Measurements from ENCODE around the gene TMEM72.
A peak's percentile ranks its signal among the peaks of the same experiment; 100 is the strongest.

Gene TMEM72

GRCh38 chr10:44878706-44879530 lies 32.2 kb upstream of the TMEM72 start:
- DNase-seq (ENCODE audit: low read depth): peak; percentile 55
- H3K4me3 ChIP-seq (ENCODE audit: low read depth, low read length): peak overlapping the region; percentile 37
- in situ Hi-C loops (cut with HindIII; ENCODE audit: low sequenced_read_pairs): no loop called here
- no peak for TF ChIP-seq CTCF (IDR thresholded peaks at IDR 0.05; ENCODE audit: low read depth, low read length, missing control alignments)

DNA sequence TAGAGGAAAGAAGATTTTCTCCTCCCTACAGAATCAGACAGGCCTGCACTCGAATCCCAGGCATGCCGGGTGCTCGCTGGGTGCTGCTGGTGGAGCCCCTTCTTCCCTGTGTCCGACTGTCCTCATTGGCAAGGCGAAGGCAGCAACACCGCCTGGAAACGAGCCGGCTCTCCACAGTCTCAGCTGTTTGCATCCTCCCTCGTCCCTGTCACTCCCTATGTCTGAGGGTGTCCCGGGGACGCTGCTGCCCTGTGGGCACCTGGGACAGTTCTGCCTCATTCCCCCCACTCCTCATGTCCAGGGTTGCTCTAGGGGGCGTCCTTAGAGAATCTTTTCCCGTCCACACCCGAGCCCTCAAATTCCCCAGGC lies 31.6 kb upstream of the TMEM72 start:
- peak overlapping the region; percentile 37 for H3K4me3 ChIP-seq (ENCODE audit: low read depth, low read length)
- in situ Hi-C loops (cut with HindIII; ENCODE audit: low sequenced_read_pairs): no loop called here
- no peak for DNase-seq (ENCODE audit: low read depth)
- no peak for TF ChIP-seq CTCF (IDR thresholded peaks at IDR 0.05; ENCODE audit: low read depth, low read length, missing control alignments)

DNA sequence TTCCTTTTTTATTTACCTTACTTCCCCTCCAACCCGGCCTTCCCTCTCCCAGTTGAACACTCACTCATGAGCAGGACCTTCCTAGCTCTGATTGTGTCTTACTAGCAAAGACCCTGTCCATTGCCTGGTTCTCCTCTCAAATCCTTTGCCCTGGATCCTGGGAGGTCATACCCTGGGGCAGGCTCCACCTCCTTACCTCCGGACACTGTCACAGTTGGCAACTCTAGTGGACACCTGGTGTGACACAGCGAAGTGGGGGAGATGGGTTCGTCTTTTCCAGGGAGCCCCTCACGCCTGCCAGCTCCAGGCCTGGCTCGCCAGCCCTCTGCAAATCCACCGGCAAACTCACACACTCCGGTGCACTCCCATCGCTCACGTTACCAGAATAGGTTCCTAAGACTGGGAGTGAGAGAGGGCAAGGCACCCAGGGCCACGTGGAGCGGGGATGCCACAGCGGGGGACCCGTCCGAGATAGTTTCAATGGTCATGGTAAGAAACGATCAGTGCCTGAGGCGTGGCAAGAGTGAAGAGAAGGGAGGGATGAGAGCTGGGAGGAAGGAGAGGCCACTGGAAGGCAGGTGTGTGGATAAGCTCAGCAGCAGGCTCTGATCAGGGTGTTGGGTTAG lies 30.9 kb upstream of the TMEM72 start:
- no peak overlapping the region for H3K4me3 ChIP-seq (ENCODE audit: low read depth, low read length)
- no peak for TF ChIP-seq CTCF (IDR thresholded peaks at IDR 0.05; ENCODE audit: low read depth, low read length, missing control alignments)
- DNase-seq (ENCODE audit: low read depth): no peak
- in situ Hi-C loops (cut with HindIII; ENCODE audit: low sequenced_read_pairs): no loop called here

DNA sequence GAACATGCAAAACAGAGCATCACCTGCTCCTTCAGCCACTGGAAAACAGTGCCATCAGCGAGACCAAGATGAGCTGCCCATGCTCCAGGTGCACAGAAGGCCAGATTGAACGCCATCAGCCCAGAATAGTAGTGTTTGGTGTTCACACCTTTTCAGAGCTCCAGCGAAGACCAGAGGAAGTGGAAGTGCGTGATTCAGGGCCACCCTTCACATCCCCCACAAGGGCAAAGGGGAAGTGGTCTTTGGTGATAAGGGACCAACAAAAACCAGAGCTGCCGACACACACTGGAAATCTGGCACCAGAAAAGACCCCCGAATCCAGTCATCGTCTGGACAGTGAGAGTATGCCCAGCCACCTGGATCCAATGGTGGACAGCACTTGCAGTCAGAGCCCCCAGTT lies 29.5 kb upstream of the TMEM72 start:
- no peak overlapping the region for H3K4me3 ChIP-seq (ENCODE audit: low read depth, low read length)
- DNase-seq (ENCODE audit: low read depth): no peak
- TF ChIP-seq CTCF (IDR thresholded peaks at IDR 0.05; ENCODE audit: low read depth, low read length, missing control alignments): no peak
- in situ Hi-C loops (cut with HindIII; ENCODE audit: low sequenced_read_pairs): no loop called here

DNA sequence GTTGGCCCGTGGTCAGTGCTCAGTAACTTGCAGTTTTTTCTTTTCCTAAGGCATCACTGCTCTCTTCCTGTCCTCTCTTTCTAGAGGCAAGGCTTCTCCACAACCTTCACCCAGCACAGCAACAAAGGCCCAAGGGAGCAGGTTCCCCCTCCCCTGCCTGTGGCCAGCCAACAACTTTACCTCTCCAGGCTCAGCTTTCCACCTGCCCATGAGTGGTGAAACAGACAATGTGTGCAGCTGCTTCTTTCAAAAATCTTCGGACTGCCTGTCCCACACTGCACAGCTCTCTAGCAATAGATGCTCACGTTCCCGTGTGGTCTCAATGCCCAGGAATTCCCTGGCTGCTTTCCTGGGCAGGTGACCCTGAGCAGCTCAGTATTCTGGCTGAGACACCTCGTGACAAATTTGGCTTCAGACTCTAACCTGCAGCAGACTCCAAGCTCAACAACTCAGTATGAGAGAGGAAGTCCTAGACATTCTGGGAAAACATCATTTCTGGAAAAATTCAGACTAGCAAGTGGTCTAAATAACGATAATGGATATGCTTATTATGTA lies 28.9 kb upstream of the TMEM72 start:
- no peak for DNase-seq (ENCODE audit: low read depth)
- no peak for TF ChIP-seq CTCF (IDR thresholded peaks at IDR 0.05; ENCODE audit: low read depth, low read length, missing control alignments)
- in situ Hi-C loops (cut with HindIII; ENCODE audit: low sequenced_read_pairs): no loop called here
- no peak overlapping the region for H3K4me3 ChIP-seq (ENCODE audit: low read depth, low read length)

- H3K4me3 ChIP-seq (ENCODE audit: low read depth, low read length): no peak overlapping the region
- no peak for DNase-seq (ENCODE audit: low read depth)
- in situ Hi-C loops (cut with HindIII; ENCODE audit: low sequenced_read_pairs): no loop called here
- TF ChIP-seq CTCF (IDR thresholded peaks at IDR 0.05; ENCODE audit: low read depth, low read length, missing control alignments): no peak
These were observed 27.4 kb upstream of the TMEM72 start for GRCh38 chr10:44883593-44884331.

All from astrocyte of the cerebellum (primary cell).